ENCODE data around the gene CDK15. TPM values are rescaled to one million over a fixed set of nuclear protein-coding genes. Genes with fewer than 3 reads are reported as not detected.

CDK15 gene
- polyA plus RNA-seq, 2 donors, result 0.05 to 0.18 TPM

- no peaks in the 10 kb centered on the region for H3K27me3 ChIP-seq (ENCODE audit: control insufficient read depth in 1 of 2, insufficient read depth in 2 of 2, low read length in 2 of 2)
- no peak overlapping the region for H3K4me3 ChIP-seq (ENCODE audit: low read depth in 1 of 2, low read length in 2 of 2)
- H3K36me3 ChIP-seq (ENCODE audit: control insufficient read depth in 2 of 2, insufficient read depth in 2 of 2, low read length in 1 of 2), result no peaks in the 10 kb centered on the region
- H3K4me1 ChIP-seq (ENCODE audit: control insufficient read depth in 2 of 2, insufficient read depth in 2 of 2, low read length in 1 of 2), result peaks cover 0 to 2% of the 10 kb centered on the region in 2 donors
- 93 to 94% methylated on average over 2 of the region's 2 CpGs for WGBS, 2 donors
- no peak overlapping the region for H3K27ac ChIP-seq (ENCODE audit: low read depth in 2 of 2, low read length in 1 of 2)
- no peaks in the 10 kb centered on the region for H3K9me3 ChIP-seq (ENCODE audit: control insufficient read depth in 2 of 2, insufficient read depth in 1 of 2, low read depth in 1 of 2, low read length in 1 of 2)
Measured at GRCh38 chr2:201857326-201857725, 51.0 kb downstream of the CDK15 start.

GRCh38 chr2:201858281-201859184, 52.2 kb downstream of the CDK15 start:
- Histone ChIP-seq H3K9me3 (ENCODE audit: control insufficient read depth in 2 of 2, insufficient read depth in 1 of 2, low read depth in 1 of 2, low read length in 1 of 2) (no peaks in the 10 kb centered on the region), H3K27ac (ENCODE audit: low read depth in 2 of 2, low read length in 1 of 2) (no peak overlapping the region), H3K36me3 (ENCODE audit: control insufficient read depth in 2 of 2, insufficient read depth in 2 of 2, low read length in 1 of 2) (no peaks in the 10 kb centered on the region), H3K27me3 (ENCODE audit: control insufficient read depth in 1 of 2, insufficient read depth in 2 of 2, low read length in 2 of 2) (no peaks in the 10 kb centered on the region), H3K4me1 (ENCODE audit: control insufficient read depth in 2 of 2, insufficient read depth in 2 of 2, low read length in 1 of 2) (peaks cover 0 to 2% of the 10 kb centered on the region in 2 donors), H3K4me3 (ENCODE audit: low read depth in 1 of 2, low read length in 2 of 2) (no peak overlapping the region)
- 7% methylated on average over 16 of the region's 16 CpGs for WGBS, 2 donors

DNA sequence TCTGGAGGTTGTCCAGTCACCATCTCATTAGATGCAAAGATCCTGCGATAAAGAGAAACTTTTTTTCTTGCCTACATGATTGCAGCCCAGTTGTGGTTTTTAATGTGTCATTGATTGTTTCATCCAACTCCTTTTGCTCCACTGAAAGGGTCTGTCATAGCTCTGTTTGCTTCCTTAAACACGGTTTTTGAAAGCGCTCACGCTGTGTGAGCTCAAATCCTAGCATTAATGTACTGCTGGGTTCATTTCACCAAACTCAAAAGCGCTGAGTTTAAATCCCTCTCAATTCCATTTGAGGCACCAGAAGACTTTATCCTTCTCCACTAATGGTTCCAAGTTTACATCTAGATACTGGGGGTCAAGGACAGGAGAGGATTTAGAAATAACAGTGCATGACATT, 53.6 kb downstream of the CDK15 start:
- WGBS, 2 donors, result 81 to 87% methylated on average over 5 of the region's 5 CpGs

DNA sequence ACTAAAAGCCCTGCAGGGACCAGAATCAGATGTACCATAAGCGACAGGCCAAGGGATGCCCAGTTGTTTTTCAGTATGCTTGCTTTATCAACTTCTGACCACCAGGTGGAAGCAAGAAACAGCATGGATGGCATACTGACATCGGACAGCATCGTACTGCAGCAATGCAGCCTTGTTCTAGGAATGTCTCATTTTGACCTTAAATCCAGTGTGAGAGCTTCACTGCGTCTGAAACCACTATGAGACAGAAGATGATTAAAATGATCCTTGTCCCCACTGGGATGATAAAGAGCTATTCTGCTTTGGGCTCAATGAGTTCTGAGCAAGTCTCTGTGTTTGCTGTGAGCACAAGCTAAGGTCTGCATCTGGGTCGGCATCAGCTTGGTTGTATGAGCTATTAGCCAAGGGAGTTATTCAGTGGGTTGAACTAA, 54.3 kb downstream of the CDK15 start:
- no peak overlapping the region for H3K27ac ChIP-seq (ENCODE audit: low read depth in 2 of 2, low read length in 1 of 2)
- 13 to 14% methylated on average over 5 of the region's 5 CpGs for WGBS, 2 donors
- peaks cover 0 to 2% of the 10 kb centered on the region in 2 donors for H3K4me1 ChIP-seq (ENCODE audit: control insufficient read depth in 2 of 2, insufficient read depth in 2 of 2, low read length in 1 of 2)
- no peak overlapping the region for H3K4me3 ChIP-seq (ENCODE audit: low read depth in 1 of 2, low read length in 2 of 2)
- H3K36me3 ChIP-seq (ENCODE audit: control insufficient read depth in 2 of 2, insufficient read depth in 2 of 2, low read length in 1 of 2), result no peaks in the 10 kb centered on the region
- no peaks in the 10 kb centered on the region for H3K27me3 ChIP-seq (ENCODE audit: control insufficient read depth in 1 of 2, insufficient read depth in 2 of 2, low read length in 2 of 2)
- no peaks in the 10 kb centered on the region for H3K9me3 ChIP-seq (ENCODE audit: control insufficient read depth in 2 of 2, insufficient read depth in 1 of 2, low read depth in 1 of 2, low read length in 1 of 2)

More for the DNA sequence above, 53.6 kb downstream of the CDK15 start:
- Histone ChIP-seq H3K27ac (ENCODE audit: low read depth in 2 of 2, low read length in 1 of 2) (no peak overlapping the region), H3K4me1 (ENCODE audit: control insufficient read depth in 2 of 2, insufficient read depth in 2 of 2, low read length in 1 of 2) (peaks cover 0 to 2% of the 10 kb centered on the region in 2 donors), H3K9me3 (ENCODE audit: control insufficient read depth in 2 of 2, insufficient read depth in 1 of 2, low read depth in 1 of 2, low read length in 1 of 2) (no peaks in the 10 kb centered on the region), H3K36me3 (ENCODE audit: control insufficient read depth in 2 of 2, insufficient read depth in 2 of 2, low read length in 1 of 2) (no peaks in the 10 kb centered on the region), H3K27me3 (ENCODE audit: control insufficient read depth in 1 of 2, insufficient read depth in 2 of 2, low read length in 2 of 2) (no peaks in the 10 kb centered on the region), H3K4me3 (ENCODE audit: low read depth in 1 of 2, low read length in 2 of 2) (no peak overlapping the region)

GRCh38 chr2:201862843-201863242, 56.5 kb downstream of the CDK15 start:
- H3K4me1 ChIP-seq (ENCODE audit: control insufficient read depth in 2 of 2, insufficient read depth in 2 of 2, low read length in 1 of 2), result peaks cover 0 to 2% of the 10 kb centered on the region in 2 donors
- no peaks in the 10 kb centered on the region for H3K27me3 ChIP-seq (ENCODE audit: control insufficient read depth in 1 of 2, insufficient read depth in 2 of 2, low read length in 2 of 2)
- H3K9me3 ChIP-seq (ENCODE audit: control insufficient read depth in 2 of 2, insufficient read depth in 1 of 2, low read depth in 1 of 2, low read length in 1 of 2), result no peaks in the 10 kb centered on the region
- 90 to 92% methylated on average over 7 of the region's 7 CpGs for WGBS, 2 donors
- H3K4me3 ChIP-seq (ENCODE audit: low read depth in 1 of 2, low read length in 2 of 2), result no peak overlapping the region
- no peak overlapping the region for H3K27ac ChIP-seq (ENCODE audit: low read depth in 2 of 2, low read length in 1 of 2)
- H3K36me3 ChIP-seq (ENCODE audit: control insufficient read depth in 2 of 2, insufficient read depth in 2 of 2, low read length in 1 of 2), result no peaks in the 10 kb centered on the region

DNA sequence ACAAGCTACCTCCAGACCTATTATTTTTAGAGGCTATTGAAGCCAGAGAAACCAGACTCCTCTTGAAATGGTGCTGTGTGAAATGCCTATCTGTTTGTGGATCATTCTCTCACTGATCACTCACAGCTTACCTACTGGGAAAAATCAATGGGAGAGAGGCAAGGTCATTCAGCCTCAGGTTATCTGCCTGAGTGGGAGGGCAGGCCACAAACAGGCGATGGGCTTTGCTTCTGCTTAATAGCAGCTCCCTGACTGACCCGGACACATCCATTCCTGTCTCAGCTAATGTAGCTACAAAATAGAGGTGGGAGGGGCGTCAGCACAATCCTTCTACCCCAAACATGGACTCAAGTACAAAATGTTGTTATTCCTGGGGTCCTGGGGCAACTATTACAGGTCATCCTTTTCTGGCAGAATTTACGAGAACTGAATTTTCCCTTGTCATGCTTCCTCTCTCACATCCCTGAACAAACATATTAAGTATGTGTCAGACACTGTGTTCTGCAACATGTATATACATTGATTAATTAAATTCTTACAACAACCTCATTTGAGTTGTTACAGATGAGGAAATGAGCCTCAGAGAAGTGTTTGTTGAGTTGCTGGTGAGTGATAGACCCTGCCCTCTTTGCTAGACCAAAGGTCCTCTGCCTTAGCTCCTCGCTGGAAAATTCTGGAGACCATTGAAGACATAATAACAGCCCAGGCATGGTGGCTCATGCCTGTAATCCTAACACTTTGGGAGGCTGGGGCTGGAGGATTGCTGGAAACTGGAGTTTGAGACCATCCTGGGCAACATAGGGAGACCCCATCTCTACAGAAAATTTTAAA, 60.5 kb downstream of the CDK15 start:
- WGBS, 2 donors, result 63 to 79% methylated on average over 5 of the region's 5 CpGs

DNA sequence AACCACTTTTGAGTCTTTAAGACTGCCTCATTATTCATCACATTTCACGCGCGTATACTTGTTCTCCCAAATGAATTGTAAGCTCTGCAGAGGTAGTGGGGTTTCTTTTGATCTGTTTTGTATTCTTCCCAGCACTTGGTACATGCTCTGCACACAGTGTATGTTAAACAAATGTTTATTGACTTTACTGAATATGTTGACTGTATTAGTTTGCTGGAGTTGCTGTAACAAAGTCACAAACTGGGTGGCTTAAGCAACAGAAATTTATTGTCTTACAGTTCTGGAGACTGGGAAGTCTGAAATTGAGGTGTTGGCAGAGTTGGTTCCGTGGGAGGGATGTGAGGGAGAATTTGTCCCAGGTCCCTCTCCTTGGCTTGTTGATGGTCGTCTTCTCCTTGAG, 65.1 kb downstream of the CDK15 start:
- Histone ChIP-seq H3K4me1 (ENCODE audit: control insufficient read depth in 2 of 2, insufficient read depth in 2 of 2, low read length in 1 of 2) (no peaks in the 10 kb centered on the region), H3K27me3 (ENCODE audit: control insufficient read depth in 1 of 2, insufficient read depth in 2 of 2, low read length in 2 of 2) (no peaks in the 10 kb centered on the region), H3K36me3 (ENCODE audit: control insufficient read depth in 2 of 2, insufficient read depth in 2 of 2, low read length in 1 of 2) (no peaks in the 10 kb centered on the region), H3K27ac (ENCODE audit: low read depth in 2 of 2, low read length in 1 of 2) (no peak overlapping the region), H3K9me3 (ENCODE audit: control insufficient read depth in 2 of 2, insufficient read depth in 1 of 2, low read depth in 1 of 2, low read length in 1 of 2) (no peaks in the 10 kb centered on the region), H3K4me3 (ENCODE audit: low read depth in 1 of 2, low read length in 2 of 2) (no peak overlapping the region)
- WGBS, 2 donors, result 92 to 94% methylated on average over 5 of the region's 5 CpGs

More for the DNA sequence above, 60.5 kb downstream of the CDK15 start:
- no peaks in the 10 kb centered on the region for H3K4me1 ChIP-seq (ENCODE audit: control insufficient read depth in 2 of 2, insufficient read depth in 2 of 2, low read length in 1 of 2)
- H3K9me3 ChIP-seq (ENCODE audit: control insufficient read depth in 2 of 2, insufficient read depth in 1 of 2, low read depth in 1 of 2, low read length in 1 of 2), result no peaks in the 10 kb centered on the region
- H3K27me3 ChIP-seq (ENCODE audit: control insufficient read depth in 1 of 2, insufficient read depth in 2 of 2, low read length in 2 of 2), result no peaks in the 10 kb centered on the region
- no peak overlapping the region for H3K4me3 ChIP-seq (ENCODE audit: low read depth in 1 of 2, low read length in 2 of 2)
- no peak overlapping the region for H3K27ac ChIP-seq (ENCODE audit: low read depth in 2 of 2, low read length in 1 of 2)
- no peaks in the 10 kb centered on the region for H3K36me3 ChIP-seq (ENCODE audit: control insufficient read depth in 2 of 2, insufficient read depth in 2 of 2, low read length in 1 of 2)

DNA sequence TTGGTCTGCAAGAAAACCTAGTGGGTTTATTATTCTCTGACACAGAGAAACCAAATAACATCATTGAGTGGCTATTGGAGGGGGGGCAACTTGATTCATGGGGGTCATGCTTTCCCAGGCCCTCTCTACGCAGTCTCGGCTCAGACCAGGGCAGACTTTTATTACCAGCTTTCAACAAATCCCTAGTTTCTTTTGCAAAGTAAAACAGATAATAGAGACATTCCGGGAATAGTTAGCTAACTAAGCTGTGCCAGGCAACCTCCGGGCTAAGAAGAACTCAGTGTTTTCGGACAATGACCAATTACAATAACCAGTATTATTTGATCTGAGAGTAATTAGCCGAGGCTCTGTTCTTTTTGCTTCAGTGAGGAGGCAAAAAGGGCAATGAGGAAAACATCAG, 66.3 kb downstream of the CDK15 start:
- no peaks in the 10 kb centered on the region for H3K27me3 ChIP-seq (ENCODE audit: control insufficient read depth in 1 of 2, insufficient read depth in 2 of 2, low read length in 2 of 2)
- no peaks in the 10 kb centered on the region for H3K9me3 ChIP-seq (ENCODE audit: control insufficient read depth in 2 of 2, insufficient read depth in 1 of 2, low read depth in 1 of 2, low read length in 1 of 2)
- H3K27ac ChIP-seq (ENCODE audit: low read depth in 2 of 2, low read length in 1 of 2), result no peak overlapping the region
- H3K36me3 ChIP-seq (ENCODE audit: control insufficient read depth in 2 of 2, insufficient read depth in 2 of 2, low read length in 1 of 2), result no peaks in the 10 kb centered on the region
- no peaks in the 10 kb centered on the region for H3K4me1 ChIP-seq (ENCODE audit: control insufficient read depth in 2 of 2, insufficient read depth in 2 of 2, low read length in 1 of 2)
- H3K4me3 ChIP-seq (ENCODE audit: low read depth in 1 of 2, low read length in 2 of 2), result no peak overlapping the region
- 81 to 82% methylated on average over 6 of the region's 6 CpGs for WGBS, 2 donors

DNA sequence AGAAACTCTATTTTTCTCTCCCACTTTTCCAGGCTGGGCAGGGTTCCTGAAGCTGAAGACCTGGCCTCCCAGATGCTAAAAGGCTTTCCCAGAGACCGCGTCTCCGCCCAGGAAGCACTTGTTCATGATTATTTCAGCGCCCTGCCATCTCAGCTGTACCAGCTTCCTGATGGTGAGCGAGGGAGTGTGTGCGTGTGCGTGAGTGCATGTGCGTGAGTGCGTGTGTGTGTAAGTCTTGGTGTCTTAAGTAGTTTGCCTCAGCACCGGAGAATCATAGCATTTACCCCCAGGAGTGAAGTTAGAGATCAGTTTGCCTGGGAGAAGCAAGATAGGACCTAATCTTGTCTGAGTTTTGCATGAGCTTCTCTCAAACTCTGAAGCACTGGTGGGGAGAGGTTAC, 73.7 kb downstream of the CDK15 start:
- H3K4me3 ChIP-seq (ENCODE audit: low read depth in 1 of 2, low read length in 2 of 2), result no peak overlapping the region
- H3K4me1 ChIP-seq (ENCODE audit: control insufficient read depth in 2 of 2, insufficient read depth in 2 of 2, low read length in 1 of 2), result no peaks in the 10 kb centered on the region
- H3K27me3 ChIP-seq (ENCODE audit: control insufficient read depth in 1 of 2, insufficient read depth in 2 of 2, low read length in 2 of 2), result no peaks in the 10 kb centered on the region
- H3K9me3 ChIP-seq (ENCODE audit: control insufficient read depth in 2 of 2, insufficient read depth in 1 of 2, low read depth in 1 of 2, low read length in 1 of 2), result no peaks in the 10 kb centered on the region
- no peak overlapping the region for H3K27ac ChIP-seq (ENCODE audit: low read depth in 2 of 2, low read length in 1 of 2)
- 76 to 80% methylated on average over 10 of the region's 10 CpGs for WGBS, 2 donors
- no peaks in the 10 kb centered on the region for H3K36me3 ChIP-seq (ENCODE audit: control insufficient read depth in 2 of 2, insufficient read depth in 2 of 2, low read length in 1 of 2)

Data from esophagus (tissue), 2 donors.